GM20000 (cell line): Measurements from ENCODE around the gene FIG4.
"Not testable (repeated sequence)": the region's sequence is repeated elsewhere in the genome, so short reads cannot be mapped to it uniquely, and the experiment has no call there.

Experiments used
- DNase-seq: peaks from one replicate; pipeline ENCODE4 v3.0.0; 2012; ENCODE audit warnings: low spot score
- TF ChIP-seq, protein P1 (sequence below): IDR thresholded peaks from 2 replicates; pipeline ENCODE4 v1.5.1; 2012; ENCODE audit warnings: mild to moderate bottlenecking, control low read depth; ENCODE audit errors: extremely low read depth, missing control alignments

Gene FIG4

GRCh38 chr6:109867970-109868358 lies 176.9 kb downstream of the FIG4 start:
- TF ChIP-seq, protein P1, sequence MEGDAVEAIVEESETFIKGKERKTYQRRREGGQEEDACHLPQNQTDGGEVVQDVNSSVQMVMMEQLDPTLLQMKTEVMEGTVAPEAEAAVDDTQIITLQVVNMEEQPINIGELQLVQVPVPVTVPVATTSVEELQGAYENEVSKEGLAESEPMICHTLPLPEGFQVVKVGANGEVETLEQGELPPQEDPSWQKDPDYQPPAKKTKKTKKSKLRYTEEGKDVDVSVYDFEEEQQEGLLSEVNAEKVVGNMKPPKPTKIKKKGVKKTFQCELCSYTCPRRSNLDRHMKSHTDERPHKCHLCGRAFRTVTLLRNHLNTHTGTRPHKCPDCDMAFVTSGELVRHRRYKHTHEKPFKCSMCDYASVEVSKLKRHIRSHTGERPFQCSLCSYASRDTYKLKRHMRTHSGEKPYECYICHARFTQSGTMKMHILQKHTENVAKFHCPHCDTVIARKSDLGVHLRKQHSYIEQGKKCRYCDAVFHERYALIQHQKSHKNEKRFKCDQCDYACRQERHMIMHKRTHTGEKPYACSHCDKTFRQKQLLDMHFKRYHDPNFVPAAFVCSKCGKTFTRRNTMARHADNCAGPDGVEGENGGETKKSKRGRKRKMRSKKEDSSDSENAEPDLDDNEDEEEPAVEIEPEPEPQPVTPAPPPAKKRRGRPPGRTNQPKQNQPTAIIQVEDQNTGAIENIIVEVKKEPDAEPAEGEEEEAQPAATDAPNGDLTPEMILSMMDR: no peak
- DNase-seq: no peak

DNA sequence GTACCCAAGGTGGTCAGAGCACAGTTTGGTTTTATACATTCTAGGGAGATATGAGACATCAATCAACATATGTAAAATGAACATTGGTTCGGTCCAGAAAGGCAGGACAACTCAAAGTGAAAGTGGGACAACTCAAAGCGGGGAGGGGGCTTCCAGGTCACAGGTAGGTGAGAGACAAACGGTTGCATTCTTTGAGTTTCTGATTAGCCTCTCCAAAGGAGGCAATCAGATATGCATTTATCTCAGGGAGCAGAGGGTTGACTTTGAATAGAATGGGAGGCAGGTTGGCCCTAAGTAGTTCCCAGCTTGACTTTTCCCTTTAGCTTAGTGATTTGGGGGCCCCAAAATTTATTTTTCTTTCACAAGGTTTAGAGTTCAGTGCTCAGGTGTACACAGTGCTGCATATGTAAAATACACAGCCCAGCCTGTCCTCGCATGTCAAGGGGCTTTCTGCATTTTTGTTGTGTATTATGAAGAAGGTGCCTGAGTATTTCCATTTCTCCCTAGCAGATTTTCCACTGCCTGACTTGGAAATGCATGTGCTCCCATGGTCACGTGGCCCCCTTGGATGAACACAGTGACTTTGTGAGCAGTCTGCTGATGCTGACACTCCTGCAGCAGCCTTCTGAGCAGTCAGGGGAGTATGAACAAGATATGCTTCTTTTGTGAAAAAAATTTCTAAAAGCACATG lies 178.4 kb downstream of the FIG4 start:
- not testable (repeated sequence) for DNase-seq

- TF ChIP-seq, protein P1: no peak
- DNase-seq: no peak
Measured at GRCh38 chr6:109870089-109870410, 179.0 kb downstream of the FIG4 start.

DNA sequence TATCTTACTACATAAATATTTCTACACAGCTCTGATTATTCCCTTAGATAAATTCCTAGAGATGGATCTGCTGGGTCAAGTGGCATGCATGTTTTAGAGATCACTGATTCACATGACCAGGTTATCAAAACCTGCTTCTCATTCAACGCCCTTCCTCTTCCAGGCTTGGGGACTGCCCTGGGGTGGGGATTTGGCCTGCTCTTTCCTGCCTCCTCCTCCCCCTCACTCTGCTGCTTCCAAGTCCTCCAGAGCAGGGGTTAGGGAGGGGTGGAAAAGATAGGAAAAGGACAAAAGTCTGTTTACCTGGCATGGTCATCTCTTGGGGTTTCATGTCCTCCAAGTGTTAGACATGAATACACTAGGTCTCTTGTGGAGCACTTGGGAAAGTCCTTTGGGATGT lies 181.5 kb downstream of the FIG4 start:
- TF ChIP-seq, protein P1: no peak
- DNase-seq: no peak

DNA sequence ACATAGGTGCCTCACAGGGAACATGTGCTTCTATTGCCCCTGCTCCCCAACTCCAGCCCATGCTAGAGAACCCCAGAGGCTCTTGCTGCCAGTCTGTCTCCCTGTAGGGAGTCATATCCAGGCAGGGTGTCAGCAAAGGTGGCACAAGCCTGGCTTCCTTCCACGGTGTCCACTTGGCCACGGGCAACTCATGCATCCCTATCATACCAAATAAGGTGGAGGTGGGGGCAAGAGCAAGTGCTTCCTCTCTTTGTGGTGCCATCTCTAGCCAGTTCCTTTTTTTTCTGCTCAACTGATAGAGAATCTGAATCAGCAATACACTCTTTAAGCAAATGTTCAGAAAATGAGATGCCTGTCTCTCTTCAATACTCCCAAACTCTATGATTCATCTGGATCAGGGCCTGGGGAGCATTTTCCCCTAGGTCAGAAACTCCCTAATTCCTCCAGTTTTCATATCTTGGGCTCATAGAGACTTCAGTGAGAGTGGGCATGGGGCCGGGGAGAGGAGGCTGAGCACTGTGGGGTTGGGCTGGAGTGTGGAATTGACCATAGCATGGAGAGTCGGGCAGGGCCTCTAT lies 182.0 kb downstream of the FIG4 start:
- no peak for DNase-seq
- TF ChIP-seq, protein P1: no peak

DNA sequence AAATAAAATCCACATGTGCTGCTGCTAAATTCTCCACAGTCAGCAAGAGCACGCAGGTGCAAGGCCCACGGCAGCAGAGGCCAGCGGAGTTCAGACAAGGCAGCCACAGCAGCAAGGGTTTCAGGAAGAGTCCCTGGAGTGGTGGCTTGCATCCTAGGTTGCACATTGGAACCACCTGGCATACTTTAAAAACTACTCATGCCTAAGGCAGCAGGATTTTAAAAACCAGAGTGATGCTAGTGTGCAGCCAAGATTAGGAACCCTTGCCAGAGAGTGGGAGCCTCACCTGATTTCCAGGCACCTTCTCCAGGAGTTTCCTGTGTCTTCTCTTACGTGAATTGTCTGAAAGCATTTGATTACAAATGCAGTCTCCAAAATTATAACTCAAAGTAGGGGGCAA lies 183.0 kb downstream of the FIG4 start:
- TF ChIP-seq, protein P1: no peak
- no peak for DNase-seq

DNA sequence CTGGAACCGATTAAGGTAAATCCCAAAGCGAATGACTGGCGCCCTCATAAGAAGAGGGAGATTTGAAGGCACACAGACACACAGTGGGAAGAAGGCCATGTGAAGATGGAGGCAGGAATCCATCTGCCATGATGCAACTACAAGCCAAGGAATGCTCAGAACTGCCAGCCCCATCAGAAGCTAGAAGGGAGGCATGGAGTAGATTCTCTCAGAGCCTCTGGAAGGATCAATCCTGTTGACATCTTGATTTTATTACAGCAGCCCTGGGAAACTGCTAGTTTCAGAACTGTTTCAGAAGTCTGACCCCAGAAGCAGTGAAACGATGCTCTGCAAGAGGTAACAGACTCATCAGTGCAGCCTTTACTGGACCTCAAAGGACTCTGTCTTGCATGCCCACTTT lies 183.5 kb downstream of the FIG4 start:
- TF ChIP-seq, protein P1: no peak
- DNase-seq: no peak
